ENCODE results near the gene ANTXRL.

GRCh38 chr10:46288601-46289206 is 1.9 kb downstream of the ANTXRL start:
- TF ChIP-seq GATA3 (IDR thresholded peaks at IDR 0.05; ENCODE audit: low read depth, low read length) (no peak), GATA2 (IDR thresholded peaks at IDR 0.05; ENCODE audit: low read depth, low read length) (no peak)

All from SH-SY5Y (cell line).